Fibroblast of mammary gland (primary cell): ENCODE measurements around the gene OR8B8.
"Not testable (repeated sequence)": the region's sequence is repeated elsewhere in the genome, so short reads cannot be mapped to it uniquely, and the experiment has no call there.

Experiments used
- DNase-seq: peaks from one replicate; pipeline ENCODE4 v3.0.0-alpha.2; 2010; ENCODE audit warnings: low read depth
- H3K4me3 ChIP-seq: 2 replicates; pipeline ENCODE4 v1.5.1; 2011; ENCODE audit warnings: low read depth, mild to moderate bottlenecking, low read length, moderate library complexity; ENCODE audit not compliant: control insufficient read depth
- CTCF ChIP-seq: conservative IDR thresholded peaks from 2 replicates; pipeline ENCODE4 v1.5.1; 2011; ENCODE audit warnings: low read depth, low read length, inconsistent platforms; ENCODE audit not compliant: control insufficient read depth, insufficient read depth

The OR8B8 gene

GRCh38 chr11:124465368-124465767 lies 19.9 kb upstream of the OR8B8 start:
- DNase-seq, result no peak
- no peak overlapping the region for H3K4me3 ChIP-seq
- TF ChIP-seq CTCF, result no peak

DNA sequence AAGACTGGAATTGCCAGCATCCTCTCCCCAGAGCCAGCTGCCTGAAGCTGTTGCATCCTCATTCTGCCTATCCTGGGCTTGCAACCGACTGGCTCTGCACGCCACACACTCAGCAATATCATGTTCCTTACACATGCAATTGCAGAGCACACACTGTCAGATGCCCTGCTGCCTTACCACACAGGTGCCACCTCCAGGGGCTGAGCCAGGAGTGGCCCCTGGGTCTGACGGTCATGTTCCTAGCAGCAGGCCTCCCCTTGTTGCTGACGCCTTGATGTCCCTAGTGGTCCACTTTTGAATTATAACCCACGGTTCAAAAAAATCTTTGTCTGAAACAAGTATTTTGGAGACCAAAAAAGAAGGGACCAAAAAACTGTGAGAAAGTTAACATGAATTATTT lies 18.5 kb upstream of the OR8B8 start:
- DNase-seq, result no peak
- no peak for TF ChIP-seq CTCF
- no peak overlapping the region for H3K4me3 ChIP-seq

DNA sequence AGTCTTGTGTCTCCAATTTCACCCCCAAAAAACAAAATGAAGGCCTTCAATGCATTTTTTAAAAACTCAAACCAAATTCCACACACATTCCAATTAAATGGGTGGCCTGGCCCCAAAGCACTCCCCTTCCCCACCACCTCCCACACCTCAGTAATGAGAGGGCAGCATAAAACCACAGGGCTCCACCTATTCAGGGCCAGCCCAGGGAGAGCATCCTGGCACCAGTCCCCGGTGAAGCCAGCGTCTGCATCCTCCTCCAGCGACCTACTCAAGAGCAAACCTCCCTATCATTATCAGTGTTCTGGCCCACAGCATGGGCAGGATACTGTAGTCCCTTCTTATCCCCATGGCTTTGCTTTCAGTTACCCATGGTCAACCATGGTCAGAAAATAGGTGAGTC lies 17.8 kb upstream of the OR8B8 start:
- no peak overlapping the region for H3K4me3 ChIP-seq
- no peak for TF ChIP-seq CTCF
- no peak for DNase-seq

DNA sequence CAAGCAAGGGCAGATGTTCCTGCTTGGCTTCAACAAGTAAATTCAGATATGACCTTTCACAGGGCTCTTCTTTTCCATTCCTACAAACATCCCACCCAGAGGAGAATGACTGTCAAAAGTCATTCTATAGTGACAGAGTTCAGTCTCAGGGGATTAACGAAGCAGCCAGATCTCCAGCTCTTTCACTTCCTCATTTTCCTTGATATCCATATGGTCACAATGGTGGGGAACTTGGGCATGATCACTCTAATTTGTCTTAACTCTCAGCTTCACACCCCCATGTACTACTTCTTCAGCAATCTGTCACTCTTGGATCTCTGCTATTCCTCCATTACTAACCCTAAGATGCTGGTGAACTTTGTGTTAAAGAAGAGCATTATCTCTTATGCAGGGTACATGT lies 15.0 kb upstream of the OR8B8 start:
- no peak overlapping the region for H3K4me3 ChIP-seq
- no peak for TF ChIP-seq CTCF
- DNase-seq, result no peak

DNA sequence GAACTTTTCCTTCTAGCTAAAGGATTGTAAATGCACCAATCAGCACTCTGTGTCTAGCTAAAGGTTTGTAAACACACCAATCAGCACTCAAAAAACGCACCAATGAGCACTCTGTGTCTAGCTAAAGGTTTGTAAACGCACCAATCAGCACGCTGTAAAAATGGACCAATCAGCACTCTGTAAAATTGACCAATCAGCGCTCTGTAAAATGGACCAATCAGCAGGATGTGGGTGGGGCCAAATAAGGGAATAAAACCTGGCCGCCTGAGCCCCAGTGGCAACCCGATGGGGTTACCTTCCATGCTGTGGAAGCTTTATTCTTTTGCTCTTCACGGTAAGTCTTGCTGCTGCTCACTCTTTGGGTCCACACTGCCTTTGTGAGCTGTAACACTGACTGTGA lies 13.9 kb upstream of the OR8B8 start:
- DNase-seq, H3K4me3 ChIP-seq: not testable (repeated sequence)

- no peak for TF ChIP-seq CTCF
- no peak for DNase-seq
- H3K4me3 ChIP-seq, result no peak overlapping the region
These were observed 9.1 kb upstream of the OR8B8 start for GRCh38 chr11:124454552-124454951.

DNA sequence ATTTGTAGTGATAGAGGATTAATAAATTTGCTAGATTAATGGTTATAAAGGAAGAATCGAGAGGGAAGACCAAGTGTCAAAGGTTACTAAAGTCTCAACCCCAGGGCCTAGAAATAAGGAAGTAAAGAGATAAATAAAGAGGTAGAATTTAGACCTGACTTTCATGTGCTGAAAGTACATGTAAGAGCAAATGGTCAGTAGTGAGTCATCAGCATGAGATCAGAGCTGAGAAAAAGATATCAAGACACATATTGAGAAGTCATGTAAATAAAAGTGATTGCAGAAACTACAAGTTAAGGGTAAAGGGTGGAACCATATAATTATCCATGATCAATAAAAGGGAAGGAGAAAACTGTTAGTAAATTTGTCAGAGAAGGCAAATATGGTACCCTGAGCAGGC lies 1.4 kb upstream of the OR8B8 start:
- TF ChIP-seq CTCF, result no peak
- peak; percentile 16 for DNase-seq
- no peak overlapping the region for H3K4me3 ChIP-seq
